GM18511 (cell line): ENCODE data around the gene MED27.

ENCODE experiments used
- ATAC-seq: cut with Tn5 transposase; IDR thresholded peaks from one replicate; pipeline ENCODE4 v1.9.1; 2021; ENCODE audit warnings: mild to moderate bottlenecking, moderate library complexity; ENCODE audit not compliant: unreplicated experiment

The MED27 gene

GRCh38 chr9:131889437-131890251 is 190.0 kb downstream of the MED27 start:
- ATAC-seq, result no peak

GRCh38 chr9:131888923-131889322 is 190.7 kb downstream of the MED27 start:
- ATAC-seq, result no peak

GRCh38 chr9:131887680-131888079 is 192.0 kb downstream of the MED27 start:
- ATAC-seq, result no peak

- ATAC-seq, result no peak
Measured at GRCh38 chr9:131886826-131887225, 192.8 kb downstream of the MED27 start.

GRCh38 chr9:131885144-131885609 is 194.5 kb downstream of the MED27 start:
- no peak for ATAC-seq

GRCh38 chr9:131884222-131884621 is 195.4 kb downstream of the MED27 start:
- ATAC-seq, result no peak

GRCh38 chr9:131880833-131881583 is 198.7 kb downstream of the MED27 start:
- ATAC-seq, result no peak

- ATAC-seq, result no peak
Measured at GRCh38 chr9:131879911-131880290, 199.8 kb downstream of the MED27 start.

GRCh38 chr9:131879181-131879910 is 200.3 kb downstream of the MED27 start:
- ATAC-seq, result no peak

GRCh38 chr9:131876486-131876885 is 203.2 kb downstream of the MED27 start:
- no peak for ATAC-seq

- no peak for ATAC-seq
Measured at GRCh38 chr9:131875828-131876485, 203.7 kb downstream of the MED27 start.

GRCh38 chr9:131874916-131875670 is 204.6 kb downstream of the MED27 start:
- no peak for ATAC-seq

- ATAC-seq, result no peak
Measured at GRCh38 chr9:131874447-131874846, 205.2 kb downstream of the MED27 start.

- no peak for ATAC-seq
Measured at GRCh38 chr9:131873891-131874440, 205.7 kb downstream of the MED27 start.

GRCh38 chr9:131873335-131873734 is 206.3 kb downstream of the MED27 start:
- ATAC-seq, result no peak

GRCh38 chr9:131872702-131873101 is 207.0 kb downstream of the MED27 start:
- no peak for ATAC-seq

GRCh38 chr9:131872006-131872405 is 207.7 kb downstream of the MED27 start:
- ATAC-seq, result no peak

GRCh38 chr9:131870156-131870555 is 209.5 kb downstream of the MED27 start:
- ATAC-seq, result no peak

GRCh38 chr9:131869348-131869747 is 210.3 kb downstream of the MED27 start:
- no peak for ATAC-seq

GRCh38 chr9:131868766-131869165 is 210.9 kb downstream of the MED27 start:
- no peak for ATAC-seq
